Peyer's patch (tissue), 4 donors: Measurements from ENCODE around the gene SP9.

Source experiments
- CTCF ChIP-seq, 6 experiments: fragments of 450-650 bp in 4 of 6; fragments of 200-600 bp in 2 of 6; sonication (generic) in 1 of 6; IDR thresholded peaks; one replicate each; pipeline ENCODE4 v1.5.1; 2017 to 2019; ENCODE audit warnings: antibody characterized with exemption in 6 of 6, mild to moderate bottlenecking in 3 of 6, moderate library complexity in 1 of 6
- POLR2A ChIP-seq, 2 donors: fragments of 450-650 bp; IDR thresholded peaks; one replicate each; pipeline ENCODE4 v1.5.1; 2017; ENCODE audit warnings: antibody characterized with exemption in 2 of 2, mild to moderate bottlenecking in 2 of 2, moderate library complexity in 2 of 2

GRCh38 chr2:174343343-174343622, 8.5 kb downstream of the SP9 start:
- no peak for TF ChIP-seq CTCF (IDR thresholded peaks at IDR 0.05)
- TF ChIP-seq POLR2A (IDR thresholded peaks at IDR 0.05) = no peak
